K562 (cell line): Measurements from ENCODE around the gene AIM2. TPM values are rescaled to one million over a fixed set of nuclear protein-coding genes. Genes with fewer than 3 reads are reported as not detected.

Source experiments
- ATAC-seq: fragments of 200-7000 bp; cut with Tn5 transposase; 3 replicates; pipeline ENCODE4 v1.9.1; 2020; ENCODE audit warnings: moderate library complexity
- BruUV-seq: library from RNA; stranded (reverse); fragments of 400-500 nt; replicated peaks from 2 replicates; lab custom pipeline; 2021; lab: Mats Ljungman, UMichigan
- CTCF ChIA-PET: fragments of 300-600 bp; formaldehyde crosslinking; extraction: SDS; loops from one replicate; lab custom pipeline; 2021; ENCODE audit warnings: low intra/inter-chr PET ratio; lab: Yijun Ruan, JAX
- POLR2A ChIA-PET: fragments of 300-600, 350-650 bp; sonication (Branson Sonifier 250); formaldehyde crosslinking; extraction: SDS; loops from one replicate; lab custom pipeline; 2021; ENCODE audit warnings: antibody characterized with exemption, inconsistent platforms; lab: Yijun Ruan, JAX
- DNase-seq, 4 experiments: peaks; one replicate each; pipeline versions ENCODE4 v3.0.0 to v3.0.0-alpha.2; 2011 to 2018; ENCODE audit warnings: low spot score in 3 of 4, mixed read lengths in 3 of 4; ENCODE audit errors: extremely low read depth in 1 of 4
- FAIRE-seq: peaks from 2 replicates; lab custom pipeline; 2011; peaks lifted over from hg19 to GRCh38; lab: Jason Lieb, UNC
- H2AFZ ChIP-seq: 2 replicates; pipeline ENCODE4 v1.6.0; 2011; ENCODE audit warnings: low read depth, low read length, control low read depth, inconsistent platforms
- H3K27ac ChIP-seq: fragments of 200-600 bp; 3 replicates; pipeline ENCODE4 v1.8.0; 2011; ENCODE audit warnings: low read depth, mild to moderate bottlenecking, control low read depth, inconsistent platforms, low read length, moderate library complexity, mixed read lengths; ENCODE audit errors: extremely low read depth
- H3K27me3 ChIP-seq, 2 experiments: fragments of 300-600 bp in 1 of 2; 2 replicates in 1 of 2; 3 replicates in 1 of 2; pipeline versions ENCODE4 v1.6.0 to v1.8.0; 2011; ENCODE audit warnings: inconsistent platforms in 2 of 2, low read length in 2 of 2, mild to moderate bottlenecking in 1 of 2, mixed read lengths in 1 of 2, moderate library complexity in 1 of 2; ENCODE audit not compliant: control insufficient read depth in 2 of 2, insufficient read depth in 2 of 2
- H3K36me3 ChIP-seq: fragments of 300-600 bp; 3 replicates; pipeline ENCODE4 v1.8.0; 2011; ENCODE audit warnings: mild to moderate bottlenecking, low read length, inconsistent platforms; ENCODE audit not compliant: control insufficient read depth, insufficient read depth
- H3K4me1 ChIP-seq, 2 experiments: fragments of 200-600 bp in 1 of 2; replicated peaks in 1 of 2; 2 replicates in 1 of 2; 3 replicates in 1 of 2; pipeline versions ENCODE4 v1.5.1 to v1.8.0; 2011; ENCODE audit warnings: inconsistent platforms in 2 of 2, low read length in 2 of 2, mild to moderate bottlenecking in 1 of 2, mixed read lengths in 1 of 2, moderate library complexity in 1 of 2; ENCODE audit not compliant: control insufficient read depth in 2 of 2, insufficient read depth in 2 of 2
- H3K4me2 ChIP-seq: 2 replicates; pipeline ENCODE4 v1.6.1; 2011; ENCODE audit warnings: low read length, control low read depth, inconsistent platforms, mixed read lengths; ENCODE audit not compliant: insufficient read depth
- H3K4me3 ChIP-seq: fragments of 200-600 bp; sonication (generic), shearing (Covaris generic); 2 replicates; pipeline ENCODE4 v1.5.1; 2016; ENCODE audit warnings: control low read depth, inconsistent platforms
- H3K79me2 ChIP-seq: fragments of 200-600 bp; 3 replicates; pipeline ENCODE4 v1.8.0; 2011; ENCODE audit warnings: low read length, inconsistent platforms; ENCODE audit not compliant: control insufficient read depth, insufficient read depth
- H3K9ac ChIP-seq, 2 experiments: 2 replicates each; pipeline versions ENCODE4 v1.6.0 to v1.6.1; 2011; ENCODE audit warnings: low read depth in 2 of 2, low read length in 2 of 2, control low read depth in 1 of 2, inconsistent platforms in 1 of 2, mild to moderate bottlenecking in 1 of 2, mixed read lengths in 1 of 2; ENCODE audit not compliant: insufficient read depth in 1 of 2
- H3K9me1 ChIP-seq: one replicate; pipeline ENCODE4 v1.6.0; 2011; ENCODE audit warnings: inconsistent platforms, mild to moderate bottlenecking, low read length, moderate library complexity; ENCODE audit not compliant: control insufficient read depth, insufficient read depth
- H3K9me3 ChIP-seq: replicated peaks from 2 replicates; pipeline ENCODE4 v1.5.1; 2011; ENCODE audit warnings: low read depth, low read length, inconsistent platforms; ENCODE audit not compliant: control insufficient read depth, insufficient read depth
- H4K20me1 ChIP-seq: replicated peaks from 2 replicates; pipeline ENCODE4 v1.6.1; 2011; ENCODE audit warnings: low read length, inconsistent platforms, mixed read lengths; ENCODE audit not compliant: control insufficient read depth, insufficient read depth
- CEBPG ChIP-seq, 3 experiments: fragments of 200-800 bp in 1 of 3; sonication (Bioruptor generic) in 1 of 3; sonication (generic) in 1 of 3; formaldehyde crosslinking in 1 of 3; IDR thresholded peaks in 2 of 3; conservative IDR thresholded peaks in 1 of 3; 2 replicates each; pipeline versions ENCODE4 v1.6.1 to v1.8.0; 2016 to 2022; ENCODE audit warnings: missing compliant biosample characterization in 2 of 3, missing genetic modification characterization in 2 of 3, mild to moderate bottlenecking in 1 of 3, missing genetic modification reagents in 1 of 3
- HNRNPH1 ChIP-seq: fragments of 200-400 bp; formaldehyde crosslinking; optimal IDR thresholded peaks from 2 replicates; pipeline ENCODE3; 2017; ENCODE audit warnings: low read depth, mild to moderate bottlenecking, low read length, moderate library complexity
- KDM4B ChIP-seq, 2 experiments: fragments of 450-650 bp in 1 of 2; sonication (generic) in 1 of 2; IDR thresholded peaks; 2 replicates each; pipeline ENCODE4 v1.6.1; 2016 to 2017; ENCODE audit warnings: borderline replicate concordance in 2 of 2, antibody characterized with exemption in 1 of 2, low read depth in 1 of 2, mild to moderate bottlenecking in 1 of 2
- MTF1 ChIP-seq: fragments of 250-450 bp; sonication (Bioruptor Pico); IDR thresholded peaks from 2 replicates; pipeline ENCODE4 v1.9.0; 2021; ENCODE audit warnings: moderate library complexity, mild to moderate bottlenecking, inconsistent platforms, borderline replicate concordance
- NR3C1 ChIP-seq: sonication (generic); formaldehyde crosslinking; IDR thresholded peaks from 2 replicates; pipeline ENCODE4 v1.8.1; 2022; ENCODE audit warnings: missing genetic modification reagents
- PHF20 ChIP-seq: fragments of 450-650 bp; IDR thresholded peaks from 2 replicates; pipeline ENCODE4 v1.6.1; 2018; ENCODE audit not compliant: partially characterized antibody
- PURB ChIP-seq: sonication (generic); formaldehyde crosslinking; IDR thresholded peaks from 2 replicates; pipeline ENCODE4 v1.9.0; 2021; ENCODE audit warnings: low read depth, mild to moderate bottlenecking, missing genetic modification reagents
- WGBS: fragments of 100-300 bp; shearing (Covaris generic); methylation state at CpG from one replicate; pipeline ENCODE4 v1.1.6; 2016; ENCODE audit warnings: low coverage, mixed read lengths; ENCODE audit not compliant: insufficient coverage; ENCODE audit errors: missing lambda C conversion rate; 5-methylcytosine and 5-hydroxymethylcytosine counted together
- in situ Hi-C: fragments of 300-500 bp; cut with MboI; formaldehyde crosslinking; loops from 4 replicates; pipeline ENCODE4 v1.15.0; 2018; ENCODE audit warnings: inconsistent platforms, mixed read lengths
- intact Hi-C: fragments of 100-400 bp; cut with micrococcal nuclease; formaldehyde crosslinking; loops from 2 replicates; pipeline ENCODE4 v1.14.2; 2022
- polyA plus RNA-seq, 8 experiments: library from polyadenylated mRNA; depleted of rRNA in 4 of 8; stranded (reverse) in 5 of 8; unstranded in 3 of 8; fragments of >200 nt; fragmentation: Nextera tagmentation in 2 of 8; fragmentation: Illumina TruSeq in 1 of 8; extraction: Ambion mirVana in 2 of 8; extraction: Trizol in 1 of 8; gene quantifications; 2 replicates each; pipeline versions ENCODE4 v1.2.1 to v1.2.3, GENCODE V29; 2011 to 2014; ENCODE audit warnings: inconsistent platforms in 1 of 8, missing spikeins in 1 of 8
- total RNA-seq, 7 experiments: library from RNA; depleted of rRNA in 6 of 7; stranded (reverse); fragments of >200 nt in 6 of 7; fragmentation: Illumina TruSeq in 2 of 7; extraction: Trizol in 2 of 7; gene quantifications; 2 replicates each; pipeline versions ENCODE4 v1.2.1 to v1.2.3, GENCODE V29; 2011 to 2021; ENCODE audit warnings: low replicate concordance in 1 of 7
- TF ChIP-seq, protein P1 (sequence below): sonication (generic); formaldehyde crosslinking; IDR thresholded peaks from 2 replicates; pipeline ENCODE4 v1.8.0; 2023; ENCODE audit warnings: mild to moderate bottlenecking, missing genetic modification reagents
- TF ChIP-seq, protein P2 (sequence below): fragments of 250-450 bp; sonication (Bioruptor Pico); IDR thresholded peaks from 2 replicates; pipeline ENCODE4 v1.8.0; 2021; ENCODE audit warnings: moderate library complexity, mild to moderate bottlenecking, inconsistent platforms
- TF ChIP-seq, protein P3 (sequence below): sonication (generic); formaldehyde crosslinking; IDR thresholded peaks from 2 replicates; pipeline ENCODE4 v1.8.0; 2022; ENCODE audit warnings: mild to moderate bottlenecking, missing genetic modification reagents
- TF ChIP-seq, protein P4 (sequence below): fragments of 250-450 bp; sonication (Bioruptor Pico); IDR thresholded peaks from 2 replicates; pipeline ENCODE4 v1.5.0; 2021
- TF ChIP-seq, protein P5 (sequence below): fragments of 450-650 bp; IDR thresholded peaks from 2 replicates; pipeline ENCODE4 v1.6.1; 2014; ENCODE audit warnings: low read depth, mild to moderate bottlenecking, moderate library complexity, borderline replicate concordance

The AIM2 gene
- total and polyA plus RNA-seq, 9 of the 15 experiments (the other 6 are each of a cell fraction or from before 2014, with no cell fraction given) = 0.10 to 0.95 (median 0.22) TPM

DNA sequence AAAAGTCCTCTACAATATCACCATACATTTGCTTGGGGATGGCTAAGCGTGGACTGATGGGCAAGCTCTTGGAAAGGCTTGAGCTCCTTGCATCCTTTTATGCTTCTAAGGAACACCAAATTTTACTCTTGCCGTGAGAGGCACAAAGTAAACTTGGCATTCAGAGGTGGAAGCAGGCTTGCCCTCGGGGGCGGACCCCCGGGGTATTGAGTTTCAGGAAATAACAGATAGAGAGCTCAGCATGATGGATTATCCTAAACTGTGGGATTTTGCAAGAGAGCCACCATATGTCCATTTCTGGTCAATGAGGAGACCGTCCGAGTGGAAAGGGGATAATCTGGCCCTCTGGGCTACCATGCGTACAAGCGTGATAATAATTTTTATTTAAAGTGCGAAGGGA lies 52.8 kb downstream of the AIM2 start:
- in situ Hi-C loops (no loop called here), intact Hi-C loops (no loop called here)
- Histone ChIP-seq H2AFZ (no peak overlapping the region), H4K20me1 (no peaks in the 10 kb centered on the region), H3K27me3 (no peaks in the 10 kb centered on the region), H3K9me1 (no peaks in the 10 kb centered on the region), H3K9ac (no peak overlapping the region), H3K4me3 (no peak overlapping the region), H3K9me3 (no peaks in the 10 kb centered on the region), H3K4me1 (no peaks in the 10 kb centered on the region; a peak in 1 of 5 replicates), H3K27ac (no peak overlapping the region), H3K4me2 (no peak overlapping the region), H3K79me2 (no peaks in the 10 kb centered on the region), H3K36me3 (no peaks in the 10 kb centered on the region)
- ChIA-PET POLR2A (no interaction called here), CTCF (no interaction called here)
- ATAC-seq = no peak
- TF ChIP-seq, protein P1, sequence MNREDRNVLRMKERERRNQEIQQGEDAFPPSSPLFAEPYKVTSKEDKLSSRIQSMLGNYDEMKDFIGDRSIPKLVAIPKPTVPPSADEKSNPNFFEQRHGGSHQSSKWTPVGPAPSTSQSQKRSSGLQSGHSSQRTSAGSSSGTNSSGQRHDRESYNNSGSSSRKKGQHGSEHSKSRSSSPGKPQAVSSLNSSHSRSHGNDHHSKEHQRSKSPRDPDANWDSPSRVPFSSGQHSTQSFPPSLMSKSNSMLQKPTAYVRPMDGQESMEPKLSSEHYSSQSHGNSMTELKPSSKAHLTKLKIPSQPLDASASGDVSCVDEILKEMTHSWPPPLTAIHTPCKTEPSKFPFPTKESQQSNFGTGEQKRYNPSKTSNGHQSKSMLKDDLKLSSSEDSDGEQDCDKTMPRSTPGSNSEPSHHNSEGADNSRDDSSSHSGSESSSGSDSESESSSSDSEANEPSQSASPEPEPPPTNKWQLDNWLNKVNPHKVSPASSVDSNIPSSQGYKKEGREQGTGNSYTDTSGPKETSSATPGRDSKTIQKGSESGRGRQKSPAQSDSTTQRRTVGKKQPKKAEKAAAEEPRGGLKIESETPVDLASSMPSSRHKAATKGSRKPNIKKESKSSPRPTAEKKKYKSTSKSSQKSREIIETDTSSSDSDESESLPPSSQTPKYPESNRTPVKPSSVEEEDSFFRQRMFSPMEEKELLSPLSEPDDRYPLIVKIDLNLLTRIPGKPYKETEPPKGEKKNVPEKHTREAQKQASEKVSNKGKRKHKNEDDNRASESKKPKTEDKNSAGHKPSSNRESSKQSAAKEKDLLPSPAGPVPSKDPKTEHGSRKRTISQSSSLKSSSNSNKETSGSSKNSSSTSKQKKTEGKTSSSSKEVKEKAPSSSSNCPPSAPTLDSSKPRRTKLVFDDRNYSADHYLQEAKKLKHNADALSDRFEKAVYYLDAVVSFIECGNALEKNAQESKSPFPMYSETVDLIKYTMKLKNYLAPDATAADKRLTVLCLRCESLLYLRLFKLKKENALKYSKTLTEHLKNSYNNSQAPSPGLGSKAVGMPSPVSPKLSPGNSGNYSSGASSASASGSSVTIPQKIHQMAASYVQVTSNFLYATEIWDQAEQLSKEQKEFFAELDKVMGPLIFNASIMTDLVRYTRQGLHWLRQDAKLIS (CRISPR knock-in tag) = no peak
- TF ChIP-seq, protein P2, sequence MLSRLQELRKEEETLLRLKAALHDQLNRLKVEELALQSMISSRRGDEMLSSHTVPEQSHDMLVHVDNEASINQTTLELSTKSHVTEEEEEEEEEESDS (CRISPR knock-in tag) = no peak
- TF ChIP-seq, protein P3, sequence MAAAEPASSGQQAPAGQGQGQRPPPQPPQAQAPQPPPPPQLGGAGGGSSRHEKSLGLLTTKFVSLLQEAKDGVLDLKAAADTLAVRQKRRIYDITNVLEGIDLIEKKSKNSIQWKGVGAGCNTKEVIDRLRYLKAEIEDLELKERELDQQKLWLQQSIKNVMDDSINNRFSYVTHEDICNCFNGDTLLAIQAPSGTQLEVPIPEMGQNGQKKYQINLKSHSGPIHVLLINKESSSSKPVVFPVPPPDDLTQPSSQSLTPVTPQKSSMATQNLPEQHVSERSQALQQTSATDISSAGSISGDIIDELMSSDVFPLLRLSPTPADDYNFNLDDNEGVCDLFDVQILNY (CRISPR knock-in tag) = no peak
- TF ChIP-seq CEBPG (CRISPR knock-in tag; IDR thresholded peaks at IDR 0.05) (no peak), CEBPG (tag; conservative IDR thresholded peaks at IDR 0.05 in 1 of 2, IDR thresholded peaks at IDR 0.05 in 1 of 2) (no peak), HNRNPH1 (no peak), KDM4B (IDR thresholded peaks at IDR 0.05; ENCODE audit: borderline replicate concordance in 2 of 2, low read depth in 1 of 2) (no peak), MTF1 (no peak), PHF20 (no peak), NR3C1 (CRISPR knock-in tag) (no peak), PURB (CRISPR knock-in tag) (no peak)
- TF ChIP-seq, protein P4, sequence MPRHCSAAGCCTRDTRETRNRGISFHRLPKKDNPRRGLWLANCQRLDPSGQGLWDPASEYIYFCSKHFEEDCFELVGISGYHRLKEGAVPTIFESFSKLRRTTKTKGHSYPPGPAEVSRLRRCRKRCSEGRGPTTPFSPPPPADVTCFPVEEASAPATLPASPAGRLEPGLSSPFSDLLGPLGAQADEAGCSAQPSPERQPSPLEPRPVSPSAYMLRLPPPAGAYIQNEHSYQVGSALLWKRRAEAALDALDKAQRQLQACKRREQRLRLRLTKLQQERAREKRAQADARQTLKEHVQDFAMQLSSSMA (CRISPR knock-in tag) = no peak
- TF ChIP-seq, protein P5, sequence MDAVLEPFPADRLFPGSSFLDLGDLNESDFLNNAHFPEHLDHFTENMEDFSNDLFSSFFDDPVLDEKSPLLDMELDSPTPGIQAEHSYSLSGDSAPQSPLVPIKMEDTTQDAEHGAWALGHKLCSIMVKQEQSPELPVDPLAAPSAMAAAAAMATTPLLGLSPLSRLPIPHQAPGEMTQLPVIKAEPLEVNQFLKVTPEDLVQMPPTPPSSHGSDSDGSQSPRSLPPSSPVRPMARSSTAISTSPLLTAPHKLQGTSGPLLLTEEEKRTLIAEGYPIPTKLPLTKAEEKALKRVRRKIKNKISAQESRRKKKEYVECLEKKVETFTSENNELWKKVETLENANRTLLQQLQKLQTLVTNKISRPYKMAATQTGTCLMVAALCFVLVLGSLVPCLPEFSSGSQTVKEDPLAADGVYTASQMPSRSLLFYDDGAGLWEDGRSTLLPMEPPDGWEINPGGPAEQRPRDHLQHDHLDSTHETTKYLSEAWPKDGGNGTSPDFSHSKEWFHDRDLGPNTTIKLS = no peak
- BruUV-seq = no TSS peak
- no peak for DNase-seq
- no peak for FAIRE-seq
- 41% methylated on average over 10 of the region's 10 CpGs for WGBS
